G401.6 (cell line): ENCODE measurements around the gene TSPAN9.

Experiments
- FAIRE-seq: peaks from 2 replicates; lab custom pipeline; 2012; peaks lifted over from hg19 to GRCh38; lab: Jason Lieb, UNC

TSPAN9 gene

DNA sequence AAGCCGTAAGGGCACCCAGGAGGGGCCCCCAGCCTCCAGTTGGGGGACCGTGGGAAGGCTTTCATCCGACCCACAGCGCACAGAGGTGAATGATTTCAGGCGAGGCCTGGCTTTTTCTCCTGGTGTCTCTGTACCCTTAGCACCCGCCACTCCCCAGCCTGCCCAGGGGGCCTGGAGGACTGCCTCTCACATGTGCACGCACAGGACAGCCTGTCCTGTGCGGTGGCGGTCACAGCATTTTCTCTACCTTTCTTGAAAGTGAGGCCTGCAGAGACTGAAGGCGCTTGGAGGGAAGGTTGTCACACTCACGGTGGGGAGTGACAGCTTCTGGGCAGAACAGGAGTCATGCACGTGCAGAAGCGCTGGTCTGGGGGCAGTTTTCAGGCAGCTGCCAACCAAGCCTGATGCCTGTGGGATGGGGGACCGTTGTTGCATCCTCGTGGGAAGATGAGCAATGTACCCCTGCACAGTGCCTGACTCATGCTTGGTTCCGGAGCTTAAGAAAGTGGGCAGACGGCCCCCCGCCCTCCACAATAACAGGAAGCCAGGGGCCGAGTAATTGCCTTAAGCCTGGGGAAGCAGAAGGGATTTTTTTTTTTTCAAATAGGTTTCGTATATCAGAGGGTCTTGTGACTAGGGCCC lies 148.1 kb downstream of the TSPAN9 start:
- no peak for FAIRE-seq

DNA sequence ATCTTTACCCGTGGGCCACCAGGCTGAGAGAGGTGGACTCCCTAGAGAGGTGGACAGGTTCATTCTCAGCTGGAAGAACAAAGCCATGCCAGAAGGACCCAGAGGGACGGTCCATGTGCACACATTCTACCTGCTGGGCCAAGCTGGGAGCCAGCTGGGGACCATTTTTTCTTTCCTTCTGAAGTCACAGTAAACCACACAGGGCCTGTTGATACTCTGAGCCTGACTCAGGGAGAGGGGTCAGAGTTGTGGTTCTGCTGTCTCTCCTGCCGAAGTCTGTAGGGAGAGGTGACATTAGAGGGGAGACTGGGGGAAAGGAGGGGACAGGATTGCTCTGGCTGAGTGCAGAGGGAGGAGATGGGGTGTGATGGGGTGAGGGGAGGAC lies 148.6 kb downstream of the TSPAN9 start:
- no peak for FAIRE-seq

DNA sequence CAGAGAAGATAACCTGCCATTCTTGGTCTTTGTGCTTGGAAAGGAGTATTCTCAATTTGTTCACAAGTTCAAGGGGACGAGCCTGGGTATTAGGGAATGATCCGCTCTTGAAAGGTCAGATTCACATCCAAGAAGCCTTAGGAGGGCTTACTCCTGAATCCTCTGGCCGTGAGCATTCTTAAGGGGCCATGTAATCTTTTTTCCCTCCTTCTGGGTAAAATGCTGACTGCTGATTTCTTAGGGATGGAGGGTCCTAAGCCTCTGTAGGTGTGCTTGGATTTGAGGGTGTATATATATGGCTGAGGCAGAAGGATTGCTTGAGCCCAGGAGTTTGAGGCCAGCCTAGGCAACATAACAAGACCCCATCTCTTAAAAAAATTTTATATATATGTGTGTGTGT lies 149.1 kb downstream of the TSPAN9 start:
- FAIRE-seq: no peak

DNA sequence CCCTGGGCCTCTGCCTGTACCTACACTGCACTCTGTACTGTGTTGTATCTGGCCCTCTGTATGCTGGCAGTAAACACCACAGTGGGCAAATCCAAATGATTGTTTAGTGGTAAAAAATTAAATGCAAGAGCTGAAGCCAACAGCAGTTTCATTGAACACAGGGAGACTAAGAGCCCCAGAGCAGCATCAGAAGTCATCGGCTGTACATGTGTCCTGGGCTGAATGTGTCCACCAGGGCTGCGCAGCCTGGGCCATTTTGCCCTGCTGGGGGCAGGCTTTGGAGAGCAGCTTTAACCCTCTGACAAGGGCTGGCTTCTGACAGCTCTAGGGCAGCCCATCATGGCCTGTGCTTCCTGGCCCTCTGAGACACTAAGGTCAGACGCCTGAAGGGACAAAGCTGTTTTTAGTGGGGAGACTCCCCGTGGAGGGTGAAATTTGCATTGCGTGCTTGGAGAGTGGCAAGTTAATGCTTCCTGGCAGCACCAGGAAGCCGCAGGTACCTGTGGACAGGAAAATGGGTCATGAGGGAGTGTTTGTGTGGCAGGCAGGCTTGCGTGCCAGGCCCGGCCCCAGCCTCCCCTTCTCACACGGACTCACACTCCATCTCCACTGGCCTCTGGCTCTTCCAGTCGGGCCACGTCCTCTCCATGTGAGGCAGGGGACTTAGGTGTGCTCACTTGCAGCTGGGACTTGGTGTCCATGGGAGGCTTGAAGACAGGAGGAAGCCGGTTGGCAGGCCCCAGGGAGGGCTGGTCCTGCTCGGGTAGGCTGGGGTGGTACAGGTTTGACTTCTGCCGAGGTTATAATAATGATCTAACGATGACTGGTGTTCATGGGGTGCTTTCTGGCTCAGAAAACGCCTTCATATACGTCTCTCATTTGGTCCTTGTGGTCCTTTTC lies 150.1 kb downstream of the TSPAN9 start:
- FAIRE-seq: no peak

DNA sequence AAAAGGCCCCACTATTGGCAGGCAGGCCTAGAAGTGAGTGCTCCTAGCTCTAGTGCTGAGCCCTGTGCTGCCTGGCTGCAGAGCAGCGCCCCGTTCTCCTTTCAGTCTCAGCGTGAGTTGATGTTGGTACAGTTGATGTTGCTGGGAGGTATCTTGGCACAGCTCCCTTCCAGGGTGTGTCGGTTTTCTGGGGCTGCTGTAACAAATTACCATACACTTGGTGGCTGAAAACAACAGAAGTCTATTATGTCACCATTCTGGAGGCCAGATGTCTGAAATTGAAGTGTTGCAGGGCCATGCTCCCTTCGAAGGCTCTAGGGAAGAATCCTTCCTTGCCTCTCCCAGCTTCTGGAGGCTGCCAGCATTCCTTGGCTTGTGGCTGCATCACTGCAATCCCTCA lies 151.4 kb downstream of the TSPAN9 start:
- no peak for FAIRE-seq

DNA sequence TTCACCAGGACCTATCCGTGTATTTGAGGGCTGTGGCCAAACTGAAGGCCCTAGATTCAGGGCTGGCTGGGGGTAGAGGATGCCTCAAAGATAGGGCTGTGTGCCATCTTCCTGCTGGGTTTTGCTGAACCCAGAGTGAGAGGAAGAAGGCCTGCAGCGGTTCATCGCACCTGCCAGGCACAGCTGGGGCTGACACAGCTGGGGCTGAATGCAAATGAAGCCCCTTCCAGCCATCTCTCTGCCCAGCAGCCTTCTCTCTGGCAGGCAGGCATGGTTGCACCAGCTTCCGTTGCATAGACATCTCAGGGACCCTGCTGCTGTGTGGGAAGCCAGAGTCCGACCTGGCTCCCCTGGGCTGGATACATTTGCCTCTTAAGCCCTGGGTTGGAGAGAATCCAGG lies 152.4 kb downstream of the TSPAN9 start:
- FAIRE-seq: no peak

DNA sequence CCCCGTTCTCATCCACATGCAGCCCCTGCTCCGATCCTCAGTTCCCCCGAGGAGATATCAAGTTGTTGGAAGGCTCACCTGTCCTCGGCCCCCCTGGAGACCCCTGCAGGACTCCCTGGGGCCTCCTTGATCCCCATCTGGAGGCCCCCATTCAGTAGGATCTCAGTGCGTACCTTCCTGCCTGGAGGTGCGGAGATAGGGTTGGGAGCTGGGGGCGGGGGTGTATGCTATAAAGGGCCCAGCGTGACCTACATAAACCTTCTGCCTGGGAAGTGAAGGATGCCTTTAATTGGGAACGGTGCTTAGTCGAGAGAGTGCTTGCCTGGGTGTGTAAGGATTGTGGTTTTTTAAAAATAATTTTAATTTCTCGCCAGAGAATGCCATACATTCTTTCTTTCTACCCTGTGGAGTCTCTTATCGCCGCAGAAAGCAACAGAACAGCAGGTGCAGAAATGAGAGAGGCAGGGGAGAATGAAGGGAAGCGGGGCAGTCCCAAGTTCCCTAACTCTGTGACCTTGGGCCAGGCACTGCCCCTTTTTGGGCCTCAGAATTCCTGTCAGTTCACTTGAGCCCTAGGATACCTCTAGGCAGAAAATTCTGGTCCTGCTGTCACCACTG lies 153.7 kb downstream of the TSPAN9 start:
- FAIRE-seq: no peak

DNA sequence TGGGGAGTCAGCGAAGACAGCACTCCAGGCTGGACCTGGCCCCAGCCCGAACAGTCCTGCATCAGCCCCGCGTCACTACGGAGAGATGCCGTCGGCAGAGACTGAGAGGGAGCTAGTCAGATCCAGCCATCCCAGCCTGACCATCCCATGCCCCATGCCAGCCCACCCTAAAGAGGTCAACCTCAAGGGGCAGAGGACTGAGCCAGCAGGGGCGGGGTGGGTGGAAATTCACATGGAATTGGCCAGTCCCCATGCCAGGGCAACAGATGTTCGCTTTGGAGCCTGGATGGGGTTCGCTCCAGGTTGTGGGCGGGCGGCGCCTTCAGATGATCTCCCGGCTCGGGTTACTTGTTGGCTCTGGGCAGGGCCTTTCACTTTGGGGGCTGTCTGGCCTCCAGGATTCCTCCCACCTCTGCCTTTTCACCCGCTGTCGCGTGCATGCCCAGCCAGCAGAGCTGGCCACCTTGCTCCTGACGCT lies 154.3 kb downstream of the TSPAN9 start:
- no peak for FAIRE-seq

DNA sequence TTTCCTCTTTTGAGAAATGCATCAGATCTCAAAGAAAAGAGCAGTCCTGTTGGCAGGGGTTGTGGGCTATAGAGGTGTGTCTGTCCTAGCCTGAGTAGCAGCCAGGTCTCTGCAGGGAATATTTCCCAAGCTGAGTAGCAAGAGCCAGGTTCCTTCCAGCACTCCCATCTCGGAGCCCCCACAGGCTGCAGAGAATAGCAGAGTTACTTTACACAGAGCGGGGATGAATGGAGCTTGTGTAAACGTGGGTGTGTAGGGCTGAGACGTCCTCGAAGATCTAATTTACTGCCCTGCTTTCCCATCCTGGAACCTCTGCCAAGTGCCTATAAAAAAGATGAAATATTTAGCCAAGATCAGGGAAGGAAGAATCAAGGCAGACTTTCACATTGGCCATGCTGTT lies 156.6 kb downstream of the TSPAN9 start:
- FAIRE-seq: no peak

DNA sequence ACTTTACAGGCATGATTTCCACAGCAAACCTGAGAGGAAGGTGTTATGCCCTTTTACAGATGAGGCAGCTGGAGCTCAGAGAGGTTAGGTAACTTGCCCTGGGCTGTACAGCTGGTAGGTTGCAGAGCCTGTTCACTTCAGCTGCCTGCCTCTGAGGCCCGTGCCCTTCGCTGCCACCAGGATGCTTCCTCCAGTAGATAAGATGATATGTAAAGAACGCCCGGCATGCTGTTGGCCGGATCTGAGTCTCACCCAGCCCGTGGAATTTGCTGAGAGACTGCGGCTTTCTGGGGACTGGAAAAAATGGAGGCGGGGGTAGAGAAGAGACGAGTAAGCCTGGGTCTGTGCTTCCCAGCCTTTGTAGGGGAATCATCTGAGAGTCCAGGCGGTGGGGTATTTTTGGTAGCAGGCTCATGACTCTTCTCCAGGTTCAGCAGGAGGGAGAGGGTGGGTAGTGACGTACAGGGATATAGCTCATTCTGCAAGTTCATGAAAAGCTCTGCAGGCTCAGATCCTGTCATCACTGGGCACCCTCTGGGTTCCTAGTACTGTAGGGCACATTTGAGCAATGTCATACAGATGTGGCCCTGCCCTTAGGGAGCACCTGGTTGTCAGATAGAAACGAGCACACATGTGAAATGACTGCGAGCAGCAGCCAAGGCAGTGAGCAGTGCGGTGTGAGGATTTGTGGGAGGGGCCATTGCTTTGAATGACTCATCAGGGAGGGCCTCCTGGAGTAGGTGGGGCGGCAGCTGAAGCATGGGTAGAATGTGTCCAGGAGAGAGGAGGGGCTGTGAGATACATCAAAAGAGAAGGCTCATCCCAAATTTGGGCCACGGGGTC lies 159.4 kb downstream of the TSPAN9 start:
- no peak for FAIRE-seq

DNA sequence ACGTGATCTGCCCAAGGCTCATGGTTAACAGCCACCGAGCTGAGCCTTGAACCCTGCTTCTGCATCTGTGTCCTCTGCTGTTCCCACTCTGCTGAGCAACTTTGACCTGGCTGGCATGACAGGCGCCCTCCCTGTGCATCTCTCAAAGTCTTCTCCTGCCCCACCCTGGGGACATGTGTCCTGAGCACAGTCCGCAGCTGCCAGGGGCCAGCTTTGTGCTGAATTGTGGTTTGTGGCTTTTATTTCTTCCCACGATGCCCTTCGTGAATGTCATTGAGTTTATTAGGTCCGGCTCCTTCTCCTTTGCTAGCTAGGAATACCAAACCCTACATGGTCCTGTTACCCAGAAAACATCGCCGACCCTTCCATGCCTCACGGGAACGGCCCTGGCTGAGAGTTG lies 161.0 kb downstream of the TSPAN9 start:
- FAIRE-seq: no peak

DNA sequence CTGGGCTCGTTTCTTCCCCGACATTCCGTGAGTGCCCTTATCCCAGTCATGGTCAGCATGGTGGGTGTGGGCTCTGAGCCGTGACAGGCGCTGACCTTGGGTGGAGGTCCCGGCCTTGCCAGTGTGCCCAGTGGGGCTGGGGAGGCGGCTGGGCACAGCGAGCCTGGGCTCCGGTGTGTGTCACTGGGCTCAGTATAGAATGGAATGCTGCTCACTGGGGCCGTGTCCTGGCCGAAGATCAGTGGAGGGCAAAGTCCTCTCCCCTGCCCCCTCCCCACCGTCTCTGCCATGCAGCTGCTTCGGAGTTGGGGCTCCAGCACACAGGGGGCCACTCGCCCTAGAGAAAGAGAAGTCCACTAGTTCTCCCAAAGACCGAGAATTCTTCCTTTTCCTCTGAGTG lies 164.4 kb downstream of the TSPAN9 start:
- FAIRE-seq: no peak

DNA sequence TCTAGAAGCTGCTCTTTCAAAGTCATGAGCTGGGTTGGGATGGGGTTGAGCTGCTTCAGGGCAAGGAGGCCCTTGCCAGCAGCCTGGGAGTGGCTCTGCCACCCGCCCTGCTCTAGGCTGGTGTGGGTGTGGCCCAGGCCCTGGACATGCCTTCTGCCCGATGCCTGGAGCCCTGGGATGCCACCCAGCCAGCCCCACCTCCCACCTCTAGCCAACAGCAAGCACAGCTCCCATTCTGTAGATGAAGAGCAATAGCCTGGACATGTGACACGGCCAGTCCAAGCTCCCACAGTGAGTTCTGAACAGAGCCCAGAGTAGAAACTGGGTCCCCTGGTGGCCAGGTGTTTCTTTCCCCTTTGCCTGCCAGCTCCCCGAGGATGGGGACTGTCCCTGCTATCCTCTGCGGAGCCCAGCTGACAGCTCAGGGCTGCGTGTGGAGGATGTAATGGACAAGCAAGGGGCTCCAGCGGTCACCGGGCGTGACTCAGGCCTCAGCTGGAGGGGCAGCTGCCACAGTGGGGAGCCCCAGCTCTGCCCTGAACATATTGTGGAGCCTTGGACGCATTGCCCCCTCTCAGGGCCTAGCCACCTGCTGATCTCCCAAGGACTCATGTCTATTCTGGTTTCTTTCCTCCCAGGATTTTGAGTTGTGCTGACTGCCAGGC lies 165.2 kb downstream of the TSPAN9 start:
- no peak for FAIRE-seq

DNA sequence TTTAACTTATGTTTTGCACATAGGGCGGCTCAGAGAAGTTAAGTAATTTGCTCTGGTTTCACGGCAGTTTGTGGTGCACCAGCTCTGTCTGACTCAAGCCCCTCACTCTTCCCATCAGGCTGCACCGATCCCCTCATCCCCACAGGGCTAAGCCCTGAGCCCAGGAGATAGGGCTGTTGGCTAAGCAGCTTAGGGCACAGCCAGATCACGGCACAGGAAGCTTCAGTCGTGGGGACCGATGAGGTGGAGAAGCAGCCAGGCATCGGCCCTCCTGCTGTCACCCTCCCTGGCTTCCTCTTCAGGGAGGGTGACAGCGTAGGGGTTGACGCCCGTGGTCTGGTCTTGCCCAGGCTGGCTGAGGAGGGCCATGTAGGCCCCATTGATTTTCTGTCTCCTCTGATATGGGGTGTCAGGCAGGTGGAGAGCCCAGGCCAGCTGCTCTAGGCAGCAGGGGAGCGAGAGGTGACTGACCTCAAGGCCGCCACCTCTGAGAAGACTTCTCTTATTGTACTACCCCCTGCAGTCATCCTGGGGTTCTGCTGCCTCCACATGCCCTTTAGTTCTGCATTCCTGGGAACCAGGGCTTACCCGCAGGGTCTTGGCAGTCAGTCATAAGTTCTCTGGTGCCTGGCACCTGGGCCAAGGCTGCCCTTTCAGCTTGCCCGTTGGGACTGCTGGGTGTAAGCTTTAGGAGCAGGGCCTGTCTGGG lies 166.4 kb downstream of the TSPAN9 start:
- no peak for FAIRE-seq

DNA sequence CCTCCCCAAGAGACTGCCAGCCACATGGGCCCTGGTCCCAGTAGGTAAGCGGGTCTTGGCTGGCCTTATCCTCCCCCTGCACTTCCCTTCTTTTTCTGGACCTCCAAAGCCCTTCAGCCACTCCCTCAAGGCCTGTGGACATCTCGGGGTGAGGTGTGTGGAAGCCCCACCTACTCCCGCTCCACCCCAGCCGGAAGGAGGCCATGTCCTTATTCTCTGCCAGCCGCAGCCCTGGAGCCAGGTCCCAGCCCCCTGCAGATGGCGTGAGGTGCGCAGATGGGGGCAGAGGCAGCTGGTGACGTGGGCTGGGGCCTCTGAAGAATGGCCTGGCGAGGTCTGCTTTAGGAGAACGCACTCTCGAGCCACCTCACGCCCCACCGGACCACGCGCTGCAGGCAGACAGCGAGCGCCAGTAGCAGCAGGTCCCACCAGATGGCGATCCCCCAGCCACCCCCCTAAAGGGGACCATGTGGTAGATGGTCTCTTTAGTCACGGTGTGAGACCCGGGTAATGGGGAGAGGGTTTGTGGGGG lies 167.1 kb downstream of the TSPAN9 start:
- no peak for FAIRE-seq

DNA sequence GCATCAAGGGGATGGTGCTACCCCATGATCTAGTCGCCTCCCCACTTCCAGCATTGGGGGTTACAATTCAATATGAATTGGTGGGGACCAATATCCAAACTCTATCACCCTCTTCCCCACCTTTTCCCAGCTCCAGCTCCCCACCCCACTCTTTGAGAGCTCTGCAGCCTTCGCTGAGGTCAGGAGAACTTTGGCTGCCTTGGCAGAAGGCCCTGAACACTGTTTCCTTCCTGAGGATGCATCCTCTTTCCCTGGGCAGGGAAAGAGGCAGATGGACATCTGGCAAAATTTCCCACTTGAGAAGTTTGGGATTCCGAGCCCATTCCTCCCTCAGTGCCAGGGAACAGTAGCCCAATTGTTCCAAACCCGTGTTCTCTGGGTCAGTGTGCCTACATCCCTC lies 169.1 kb downstream of the TSPAN9 start:
- no peak for FAIRE-seq

DNA sequence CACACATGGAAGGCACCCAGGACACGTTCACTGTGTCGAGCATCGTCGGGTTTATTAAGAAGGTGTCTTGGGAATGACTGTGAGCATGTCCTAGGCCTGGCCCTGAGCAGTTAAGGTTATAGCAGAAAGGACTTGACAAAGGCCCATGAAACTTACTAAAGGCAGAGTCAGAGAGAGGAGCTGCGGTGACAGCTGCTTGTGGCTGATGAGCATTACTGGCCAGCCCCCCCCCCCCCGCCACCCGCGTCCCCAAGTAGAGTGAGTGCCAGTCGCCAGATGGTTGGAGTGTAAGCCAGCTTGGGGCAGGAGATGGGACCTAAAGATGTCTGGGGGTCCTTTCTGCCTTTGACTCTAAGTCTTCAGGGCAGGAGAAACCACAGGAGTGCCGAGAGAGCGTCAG lies 169.9 kb downstream of the TSPAN9 start:
- FAIRE-seq: no peak

DNA sequence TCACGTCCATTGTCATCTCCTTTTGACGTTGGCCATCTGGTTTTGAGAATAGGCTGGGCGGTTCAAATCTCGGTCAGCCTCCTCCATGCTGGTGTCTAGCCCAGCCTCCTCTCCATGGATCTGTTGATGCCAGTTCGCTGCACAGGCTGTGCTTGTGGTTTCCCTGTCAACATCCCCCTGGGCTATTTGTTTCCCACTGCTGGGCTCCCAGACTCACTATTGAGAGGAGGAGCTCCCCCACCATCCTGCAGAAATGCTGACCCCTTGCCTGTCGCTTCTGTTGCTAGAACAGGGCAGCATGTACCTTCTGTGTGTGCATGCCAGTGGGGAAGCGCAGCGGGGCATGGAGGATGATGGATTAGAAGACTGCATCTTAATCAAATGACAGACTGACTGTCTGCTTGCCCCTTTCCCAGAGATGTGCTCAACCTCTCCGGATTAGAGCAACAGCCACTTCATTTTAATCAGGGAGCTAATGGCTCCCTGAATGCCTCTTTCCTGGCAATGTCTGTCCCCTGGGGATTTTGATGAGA lies 170.5 kb downstream of the TSPAN9 start:
- FAIRE-seq: no peak

DNA sequence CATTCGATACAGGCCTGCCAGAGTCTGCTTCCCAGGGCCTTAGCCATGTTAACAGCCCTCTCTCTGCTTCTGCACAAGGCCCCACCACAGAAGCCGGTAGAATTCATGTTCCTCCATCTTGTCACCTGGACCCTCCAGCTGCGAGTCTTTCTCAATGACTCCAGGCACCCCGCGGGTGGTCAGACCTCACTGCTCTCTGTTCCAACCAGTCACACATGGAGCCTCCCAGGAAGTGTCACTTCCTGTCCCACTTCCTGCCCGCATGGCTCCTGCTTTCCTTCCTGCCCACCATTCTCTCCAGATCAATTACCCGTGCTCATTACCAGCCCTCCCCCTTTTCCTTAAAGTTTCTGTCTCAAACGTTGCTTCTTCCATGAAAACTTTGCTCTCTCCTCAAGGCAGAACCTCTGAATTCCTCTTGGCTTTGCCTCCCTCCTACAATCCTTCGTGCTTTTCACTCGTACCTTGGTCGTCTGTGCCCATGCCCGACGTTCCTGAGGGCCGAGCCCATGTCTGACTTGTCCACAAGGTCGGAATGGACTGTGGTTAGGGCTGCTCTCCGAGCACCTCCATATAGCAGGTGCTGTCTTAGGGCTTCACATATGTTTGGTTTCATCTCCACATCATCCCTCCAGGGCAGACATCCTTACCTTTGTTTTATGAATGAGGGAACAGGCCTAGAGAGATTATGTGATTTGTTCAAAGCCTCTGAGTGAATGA lies 172.1 kb downstream of the TSPAN9 start:
- no peak for FAIRE-seq

DNA sequence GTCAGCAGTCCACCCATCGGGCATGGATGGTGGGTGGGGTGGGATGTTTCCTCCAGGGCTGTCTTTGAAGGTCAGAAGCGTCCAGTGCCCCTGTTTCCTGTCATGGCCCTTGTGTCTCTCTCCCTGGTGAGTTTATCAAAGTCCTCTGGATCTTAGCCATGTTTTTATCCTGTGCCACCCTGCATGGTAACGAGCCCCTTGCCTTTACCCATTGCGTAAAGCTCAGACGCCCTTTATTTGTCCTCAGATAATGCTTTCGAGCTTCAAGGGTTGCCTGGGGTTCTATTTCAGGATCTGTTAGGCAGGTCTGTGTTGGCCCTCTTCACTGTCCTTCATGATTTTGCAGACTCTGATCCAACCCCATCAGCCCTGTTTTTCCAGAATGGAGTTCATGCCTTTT lies 172.9 kb downstream of the TSPAN9 start:
- FAIRE-seq: no peak
